Colon (tissue), 2 donors: ENCODE data around the gene UPK1A.

Experiments
- FAIRE-seq: peaks from 2 replicates; lab custom pipeline; 2012; peaks lifted over from hg19 to GRCh38; lab: Jason Lieb, UNC
- donor health status: control.
- donor health status: control.

Gene UPK1A

DNA sequence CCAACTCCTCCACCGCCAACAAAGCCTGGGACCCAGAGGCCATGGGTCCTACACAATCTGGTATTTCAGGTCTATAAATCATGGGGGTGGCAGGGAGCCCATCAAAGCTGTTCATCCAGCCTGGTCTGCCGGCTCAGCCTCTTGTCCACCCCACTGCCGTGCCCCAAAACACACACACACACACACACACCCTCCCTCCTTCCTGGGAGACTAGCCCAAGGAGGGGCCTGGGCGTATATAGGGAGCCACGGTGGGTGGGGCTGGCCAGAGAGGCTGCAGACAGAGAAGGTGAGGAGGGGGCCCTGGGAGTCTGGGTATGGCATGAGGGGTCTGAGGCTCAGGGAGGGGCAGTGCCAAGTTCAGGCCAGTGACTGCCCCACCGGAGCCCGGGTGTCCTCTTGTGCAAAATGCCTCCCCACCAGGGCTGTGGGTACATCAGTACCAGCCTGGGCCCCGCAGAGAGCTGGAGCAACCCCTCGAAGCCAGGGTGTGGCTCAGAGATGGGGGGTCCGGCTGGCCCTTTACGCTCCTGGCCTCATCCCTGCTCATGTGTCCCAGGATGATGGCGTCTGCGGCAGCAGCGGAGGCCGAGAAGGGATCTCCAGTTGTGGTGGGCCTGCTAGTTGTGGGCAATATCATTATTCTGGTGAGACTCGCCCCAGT, at the start of gene UPK1A:
TSS of gene UPK1A (plus strand) at position 267 of the 663 bp plus-strand sequence. CDS start at position 563, 296 bp downstream.
- no peak for FAIRE-seq

GRCh38 chr19:35618857-35619256, 47.5 kb upstream of the UPK1A start:
- FAIRE-seq = no peak

DNA sequence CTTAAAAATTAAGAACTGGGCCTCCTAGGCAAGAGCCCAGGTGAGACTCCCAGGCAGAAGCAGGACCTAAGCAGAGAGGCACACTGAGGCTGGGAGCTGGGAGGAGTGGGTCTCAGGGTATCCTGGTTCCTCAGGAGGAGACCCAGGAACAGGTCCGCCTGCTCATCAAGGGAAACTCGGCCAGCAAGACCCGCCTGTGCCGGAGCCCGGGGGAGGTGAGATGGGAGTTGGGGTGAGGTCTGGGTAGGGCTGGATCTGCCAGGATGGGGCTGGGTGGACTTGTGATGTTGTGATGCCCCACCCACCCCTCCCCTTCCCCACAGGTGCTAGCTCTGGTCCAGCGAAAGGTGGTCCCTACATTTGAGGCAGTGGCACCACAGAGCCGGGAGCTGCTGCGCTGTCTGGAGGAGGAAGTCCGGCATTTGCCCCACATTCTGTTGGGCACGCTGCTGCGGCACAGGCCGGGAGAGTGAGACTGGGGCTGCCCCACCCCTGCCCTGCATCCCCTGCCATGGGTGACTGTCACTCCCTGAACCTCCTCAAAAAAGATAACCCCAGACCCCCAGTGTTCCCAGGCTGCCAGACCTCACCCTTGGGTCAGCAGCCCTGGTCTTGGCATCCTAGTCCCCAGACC, 46.9 kb upstream of the UPK1A start:
- no peak for FAIRE-seq

DNA sequence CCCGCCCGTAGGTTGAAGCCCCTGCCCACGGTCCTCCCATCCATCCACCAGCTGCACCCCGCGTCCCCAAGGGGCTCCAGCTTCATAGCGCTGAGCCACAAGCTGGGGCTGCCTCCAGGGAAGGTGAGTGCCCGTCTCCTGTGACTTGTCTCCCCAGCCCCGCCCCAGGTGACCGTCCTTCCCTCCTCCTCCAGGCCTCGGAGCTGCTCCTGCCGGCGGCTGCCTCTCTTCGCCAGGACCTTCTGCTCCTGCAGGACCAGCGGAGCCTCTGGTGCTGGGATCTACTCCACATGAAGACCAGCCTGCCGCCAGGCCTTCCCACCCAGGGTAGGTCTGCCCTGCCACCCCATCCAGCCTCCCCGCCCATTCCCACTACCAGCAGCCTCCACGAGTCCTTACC, 46.3 kb upstream of the UPK1A start:
- no peak for FAIRE-seq

GRCh38 chr19:35621708-35622107, 44.6 kb upstream of the UPK1A start:
- FAIRE-seq = no peak

DNA sequence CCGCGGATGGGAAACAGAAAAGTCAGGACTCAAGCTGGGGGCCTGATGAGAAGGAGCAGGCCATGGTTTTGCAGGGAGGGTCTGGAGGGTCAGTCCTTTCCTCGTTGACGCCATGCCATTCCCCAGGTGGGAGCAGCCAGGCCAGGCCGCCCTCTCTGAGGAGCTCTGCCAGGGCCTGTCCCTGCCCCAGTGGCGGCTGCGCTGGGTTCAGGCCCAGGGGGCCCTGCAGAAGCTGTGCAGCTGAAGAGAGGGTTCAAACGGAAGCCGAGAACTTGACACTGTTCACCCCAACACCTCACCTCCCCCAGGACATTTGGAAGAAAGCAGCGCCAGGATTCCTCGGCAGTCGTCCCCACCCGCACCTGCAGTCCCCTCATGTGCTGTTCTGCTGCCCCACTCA, 43.6 kb upstream of the UPK1A start:
- FAIRE-seq = no peak

DNA sequence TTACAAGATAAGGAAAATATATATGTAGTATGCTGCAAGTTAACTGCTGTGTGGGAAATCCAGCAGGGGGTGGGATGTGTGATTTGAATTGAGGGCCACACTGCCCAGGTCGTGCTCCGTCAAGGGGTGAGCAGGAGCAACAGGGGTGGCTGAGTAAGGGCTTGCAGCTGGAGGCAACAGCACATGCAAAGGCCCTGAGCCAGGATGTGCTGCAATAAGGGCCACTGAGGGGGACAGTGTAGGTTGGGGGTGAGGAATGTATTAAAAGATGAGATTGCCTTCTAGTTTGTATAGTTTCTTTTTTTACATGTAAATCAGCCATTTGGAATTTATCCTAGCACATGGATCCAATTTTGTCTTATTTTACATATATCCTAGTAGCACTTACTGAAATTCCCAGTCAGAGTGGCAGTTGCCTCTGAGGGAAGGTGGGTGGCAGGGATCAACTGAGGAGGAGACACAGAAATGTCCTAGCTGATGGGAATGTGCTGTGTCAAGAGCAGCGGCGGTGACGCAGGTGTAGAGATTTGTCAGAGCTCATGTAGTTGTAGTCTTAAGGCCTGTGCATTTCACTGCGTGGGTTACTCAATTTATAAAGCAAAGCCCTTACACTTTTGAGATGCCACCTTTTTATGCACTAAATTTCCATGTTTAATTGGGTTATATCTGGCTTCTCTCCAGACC, 42.8 kb upstream of the UPK1A start:
- no peak for FAIRE-seq

- no peak for FAIRE-seq
Measured at GRCh38 chr19:35628264-35628564, 38.1 kb upstream of the UPK1A start.

DNA sequence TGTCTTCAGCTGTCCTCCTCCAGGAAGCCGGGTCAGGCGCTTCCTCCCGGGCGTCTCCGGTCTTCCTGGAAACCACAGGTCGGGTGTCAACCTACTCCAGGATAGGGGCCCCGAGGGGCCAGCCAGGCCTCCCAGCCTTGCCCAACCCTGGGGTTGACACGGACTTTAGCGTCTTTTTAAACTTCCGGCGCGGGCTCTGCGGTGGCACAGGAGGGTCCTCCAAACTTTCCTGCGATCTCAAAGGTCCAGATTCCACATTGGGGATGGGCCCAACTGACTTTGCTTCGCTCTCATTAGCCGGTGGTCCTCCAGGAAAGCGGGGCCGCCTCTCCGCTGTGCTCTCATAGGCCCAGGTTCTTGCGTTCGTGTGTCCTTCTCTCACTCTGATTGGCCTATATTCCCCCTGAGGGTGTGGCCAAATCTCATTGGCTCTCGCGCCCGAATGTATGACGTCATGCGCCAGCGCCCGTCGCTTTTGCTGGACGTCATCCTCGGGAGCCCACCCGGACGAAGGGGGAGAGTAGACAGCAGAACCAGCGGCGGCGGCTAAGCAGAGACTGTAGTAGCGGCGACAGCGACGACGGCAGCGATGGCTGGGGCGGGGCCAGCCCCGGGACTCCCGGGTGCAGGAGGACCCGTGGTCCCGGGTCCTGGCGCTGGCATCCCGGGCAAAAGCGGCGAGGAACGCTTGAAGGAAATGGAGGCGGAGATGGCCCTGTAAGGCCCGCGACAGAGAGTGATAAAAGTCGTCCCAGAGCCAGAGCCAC, 37.6 kb upstream of the UPK1A start, which contains the start of gene RBM42:
TSS of gene RBM42 (plus strand) at position 472 of the 767 bp plus-strand sequence. CDS start at position 590, 118 bp downstream.
- FAIRE-seq = peak; percentile 95

GRCh38 chr19:35629332-35629633, 37.0 kb upstream of the UPK1A start:
- no peak for FAIRE-seq

- no peak for FAIRE-seq
Measured at GRCh38 chr19:35633727-35634440, 32.4 kb upstream of the UPK1A start.

DNA sequence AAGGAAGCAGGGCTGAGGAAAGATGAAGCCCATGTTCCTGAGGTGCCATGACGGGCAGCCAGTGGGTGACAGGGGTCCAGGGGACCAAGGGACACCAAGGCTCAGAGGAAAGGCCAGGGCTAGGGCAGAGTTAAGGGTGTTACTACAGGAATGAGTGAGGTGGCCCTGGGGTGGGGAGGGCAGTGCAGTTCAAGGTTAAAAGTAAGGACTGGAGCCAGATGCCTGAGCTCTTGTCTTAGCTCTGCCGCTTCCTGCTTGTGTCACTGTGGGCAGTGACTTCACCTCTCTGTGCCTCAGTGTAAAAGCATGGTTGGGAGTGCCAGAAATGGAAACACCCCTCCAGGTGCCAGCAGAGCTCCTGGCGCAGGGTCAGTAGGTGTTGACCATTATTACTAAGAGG, 29.7 kb upstream of the UPK1A start:
- FAIRE-seq = no peak

DNA sequence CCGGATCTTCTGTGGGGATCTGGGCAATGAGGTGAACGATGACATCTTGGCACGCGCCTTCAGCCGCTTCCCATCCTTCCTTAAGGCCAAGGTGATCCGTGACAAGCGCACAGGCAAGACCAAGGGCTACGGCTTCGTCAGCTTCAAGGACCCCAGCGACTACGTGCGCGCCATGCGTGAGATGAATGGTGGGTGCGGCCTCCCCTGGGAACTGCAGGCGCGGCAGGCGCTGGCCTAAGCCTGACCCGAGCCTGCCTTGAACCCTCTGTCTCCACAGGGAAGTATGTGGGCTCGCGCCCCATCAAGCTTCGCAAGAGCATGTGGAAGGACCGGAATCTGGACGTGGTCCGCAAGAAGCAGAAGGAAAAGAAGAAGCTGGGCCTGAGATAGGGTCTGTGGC, 29.2 kb upstream of the UPK1A start:
- no peak for FAIRE-seq

GRCh38 chr19:35639321-35639639, 27.0 kb upstream of the UPK1A start:
- FAIRE-seq = no peak

DNA sequence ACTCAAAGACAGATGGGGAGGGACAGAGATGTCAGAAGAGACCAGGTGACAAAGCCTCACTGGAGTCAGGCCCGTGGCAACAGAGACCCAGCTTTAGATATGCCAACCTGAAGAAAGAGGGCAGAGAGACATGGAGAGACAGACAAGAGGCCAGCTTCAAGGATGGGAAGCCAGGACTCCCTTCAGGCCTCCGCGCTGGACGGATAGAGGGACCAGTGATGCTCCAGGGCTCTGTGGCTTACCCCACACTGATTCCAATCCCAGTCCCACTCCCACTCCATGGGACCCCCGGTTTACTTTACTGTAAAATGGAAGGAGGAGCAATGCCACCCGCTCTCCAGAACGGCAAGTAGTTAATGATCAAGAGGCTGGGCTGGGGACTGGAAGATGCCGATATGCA, 26.5 kb upstream of the UPK1A start:
- FAIRE-seq = no peak

- FAIRE-seq = no peak
Measured at GRCh38 chr19:35641515-35642151, 24.7 kb upstream of the UPK1A start, which contains the start of gene ETV2. Gene ETV2, plus strand, starts transcription at chr19:35641745. Its CDS starts 716 bp downstream, at chr19:35642461.

DNA sequence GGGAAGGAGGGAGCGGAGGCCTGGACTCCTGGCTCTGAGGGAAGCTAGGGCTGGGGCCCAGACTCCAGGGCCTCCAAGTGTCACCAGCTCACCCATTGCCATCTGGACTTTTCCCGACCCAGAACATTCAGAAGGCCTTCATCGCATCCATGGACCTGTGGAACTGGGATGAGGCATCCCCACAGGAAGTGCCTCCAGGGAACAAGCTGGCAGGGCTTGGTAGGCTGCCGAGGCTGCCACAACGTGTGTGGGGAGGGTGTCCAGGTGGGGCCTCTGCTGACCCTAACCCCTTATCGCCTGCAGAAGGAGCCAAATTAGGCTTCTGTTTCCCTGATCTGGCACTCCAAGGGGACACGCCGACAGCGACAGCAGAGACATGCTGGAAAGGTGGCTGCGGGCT, 24.0 kb upstream of the UPK1A start:
- FAIRE-seq = no peak

GRCh38 chr19:35642798-35643254, 23.5 kb upstream of the UPK1A start:
- FAIRE-seq = no peak

DNA sequence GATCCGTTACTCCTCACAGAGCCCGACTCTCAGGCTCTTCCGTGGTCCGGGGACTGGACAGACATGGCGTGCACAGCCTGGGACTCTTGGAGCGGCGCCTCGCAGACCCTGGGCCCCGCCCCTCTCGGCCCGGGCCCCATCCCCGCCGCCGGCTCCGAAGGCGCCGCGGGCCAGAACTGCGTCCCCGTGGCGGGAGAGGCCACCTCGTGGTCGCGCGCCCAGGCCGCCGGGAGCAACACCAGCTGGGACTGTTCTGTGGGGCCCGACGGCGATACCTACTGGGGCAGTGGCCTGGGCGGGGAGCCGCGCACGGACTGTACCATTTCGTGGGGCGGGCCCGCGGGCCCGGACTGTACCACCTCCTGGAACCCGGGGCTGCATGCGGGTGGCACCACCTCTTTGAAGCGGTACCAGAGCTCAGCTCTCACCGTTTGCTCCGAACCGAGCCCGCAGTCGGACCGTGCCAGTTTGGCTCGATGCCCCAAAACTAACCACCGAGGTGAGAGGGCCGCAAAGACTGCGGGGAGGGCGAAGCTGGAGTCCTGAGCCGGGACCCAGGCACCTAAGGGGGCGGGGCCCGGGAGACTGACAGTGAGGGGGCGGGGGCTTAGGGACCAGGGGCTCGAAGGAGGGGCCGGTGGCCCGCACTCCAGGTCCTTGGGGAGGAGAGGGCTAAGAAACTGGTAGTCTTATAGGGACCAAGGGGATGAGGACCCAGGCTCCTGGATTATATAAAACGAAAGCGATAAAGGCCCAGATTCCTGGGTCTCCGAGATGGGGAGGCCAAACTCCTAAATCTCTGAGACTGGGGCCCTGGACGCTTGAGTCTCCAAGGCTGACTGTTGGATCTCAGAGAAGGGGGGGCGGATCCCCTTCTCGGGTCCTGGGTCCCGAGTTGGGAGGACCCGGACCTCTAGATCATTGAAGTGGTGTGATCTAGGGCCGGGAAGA, 22.8 kb upstream of the UPK1A start:
- no peak for FAIRE-seq

GRCh38 chr19:35644206-35644986, 21.9 kb upstream of the UPK1A start:
- FAIRE-seq = no peak
